GM20000 (cell line): ENCODE measurements around the gene FAXDC2.

ENCODE experiments used
- DNase-seq: peaks from one replicate; pipeline ENCODE4 v3.0.0; 2012; ENCODE audit warnings: low spot score
- CTCF ChIP-seq: IDR thresholded peaks from 2 replicates; pipeline ENCODE4 v1.5.1; 2012; ENCODE audit warnings: mild to moderate bottlenecking, control low read depth; ENCODE audit errors: extremely low read depth, missing control alignments

Gene FAXDC2

GRCh38 chr5:154850255-154851062 is at the start of gene FAXDC2:
Gene FAXDC2 (minus strand): TSS chr5:154850603. CDS start chr5:154838178, 12,425 bp downstream.
- peak; percentile 32 for DNase-seq
- TF ChIP-seq CTCF: no peak

GRCh38 chr5:154900066-154900465 is 49.7 kb upstream of the FAXDC2 start:
- TF ChIP-seq CTCF: no peak
- DNase-seq: no peak

GRCh38 chr5:154899151-154899816 is 48.9 kb upstream of the FAXDC2 start:
- no peak for TF ChIP-seq CTCF

GRCh38 chr5:154898210-154898609 is 47.8 kb upstream of the FAXDC2 start:
- DNase-seq: no peak
- TF ChIP-seq CTCF: no peak

More at GRCh38 chr5:154899151-154899816, 48.9 kb upstream of the FAXDC2 start:
- no peak for DNase-seq

GRCh38 chr5:154896562-154897165 is 46.3 kb upstream of the FAXDC2 start:
- no peak for TF ChIP-seq CTCF
- no peak for DNase-seq

- DNase-seq: no peak
- no peak for TF ChIP-seq CTCF
These were observed 45.5 kb upstream of the FAXDC2 start for GRCh38 chr5:154895606-154896561.
